GM21737 (cell line): ENCODE measurements around the gene ETFBKMT.
"Not testable (repeated sequence)": the region's sequence is repeated elsewhere in the genome, so short reads cannot be mapped to it uniquely, and the experiment has no call there.

Experiments used
- ATAC-seq: cut with Tn5 transposase; IDR thresholded peaks from one replicate; pipeline ENCODE4 v1.9.1; 2021; ENCODE audit warnings: mild to moderate bottlenecking, moderate library complexity; ENCODE audit not compliant: unreplicated experiment

ETFBKMT gene

GRCh38 chr12:31655208-31655607 is 4.3 kb upstream of the ETFBKMT start:
- no peak for ATAC-seq

- no peak for ATAC-seq
These were observed 3.7 kb upstream of the ETFBKMT start for GRCh38 chr12:31655792-31656191.

- ATAC-seq = no peak
These were observed 909 bp upstream of the ETFBKMT start for GRCh38 chr12:31658471-31659086.

- ATAC-seq = no peak
These were observed 2.8 kb downstream of the ETFBKMT start for GRCh38 chr12:31662176-31662849.

GRCh38 chr12:31663576-31663975 is 4.1 kb downstream of the ETFBKMT start:
- ATAC-seq = no peak

- no peak for ATAC-seq
These were observed 4.5 kb downstream of the ETFBKMT start for GRCh38 chr12:31664038-31664437.

- no peak for ATAC-seq
These were observed 9.5 kb downstream of the ETFBKMT start for GRCh38 chr12:31669020-31669419.

- ATAC-seq = not testable (repeated sequence)
These were observed 10.1 kb downstream of the ETFBKMT start for GRCh38 chr12:31669582-31669981.

GRCh38 chr12:31672521-31672920 is 13.0 kb downstream of the ETFBKMT start:
- no peak for ATAC-seq

GRCh38 chr12:31682136-31682962 is 22.9 kb downstream of the ETFBKMT start:
- peak; percentile 95 for ATAC-seq

- ATAC-seq = no peak
These were observed 26.3 kb downstream of the ETFBKMT start for GRCh38 chr12:31685801-31686200.

GRCh38 chr12:31687101-31687527 is 27.6 kb downstream of the ETFBKMT start:
- ATAC-seq = no peak

- not testable (repeated sequence) for ATAC-seq
These were observed 30.4 kb downstream of the ETFBKMT start for GRCh38 chr12:31689921-31690320.

- no peak for ATAC-seq
These were observed 42.6 kb downstream of the ETFBKMT start for GRCh38 chr12:31702047-31702446.

- no peak for ATAC-seq
These were observed 46.1 kb downstream of the ETFBKMT start for GRCh38 chr12:31705621-31706020.

- not testable (repeated sequence) for ATAC-seq
These were observed 48.6 kb downstream of the ETFBKMT start for GRCh38 chr12:31708118-31708517.

- no peak for ATAC-seq
These were observed 50.7 kb downstream of the ETFBKMT start for GRCh38 chr12:31710021-31710818.

- no peak for ATAC-seq
These were observed 53.4 kb downstream of the ETFBKMT start for GRCh38 chr12:31712877-31713276.

GRCh38 chr12:31714406-31715271 is 55.2 kb downstream of the ETFBKMT start:
- peak; percentile 14 for ATAC-seq

- peak; percentile 72 for ATAC-seq
These were observed 55.9 kb downstream of the ETFBKMT start for GRCh38 chr12:31715283-31715825.
